DOHH2 (cell line): ENCODE results near the gene ASPN.

Experiments used
- CTCF ChIP-seq: fragments of 200-600 bp; sonication (generic); IDR thresholded peaks from one replicate; pipeline ENCODE4 v1.5.1; 2014; ENCODE audit warnings: antibody characterized with exemption, mild to moderate bottlenecking, low read depth, low read length; ENCODE audit not compliant: poor library complexity, severe bottlenecking
- EZH2phosphoT487 ChIP-seq: fragments of 200-600 bp; sonication (generic); IDR thresholded peaks from 2 replicates; pipeline ENCODE4 v1.6.1; 2017; ENCODE audit warnings: borderline replicate concordance, mild to moderate bottlenecking, antibody characterized with exemption, low read length, moderate library complexity, mixed read lengths

GRCh38 chr9:92486371-92486770, 4.1 kb upstream of the ASPN start:
- TF ChIP-seq CTCF (no peak), EZH2phosphoT487 (no peak)
